ENCODE results near the gene RABGAP1L. TPM values are rescaled to one million over a fixed set of nuclear protein-coding genes. Genes with fewer than 3 reads are reported as not detected.

The RABGAP1L gene
- total RNA-seq, 1 experiment from 2014 or later = 29.3 TPM

DNA sequence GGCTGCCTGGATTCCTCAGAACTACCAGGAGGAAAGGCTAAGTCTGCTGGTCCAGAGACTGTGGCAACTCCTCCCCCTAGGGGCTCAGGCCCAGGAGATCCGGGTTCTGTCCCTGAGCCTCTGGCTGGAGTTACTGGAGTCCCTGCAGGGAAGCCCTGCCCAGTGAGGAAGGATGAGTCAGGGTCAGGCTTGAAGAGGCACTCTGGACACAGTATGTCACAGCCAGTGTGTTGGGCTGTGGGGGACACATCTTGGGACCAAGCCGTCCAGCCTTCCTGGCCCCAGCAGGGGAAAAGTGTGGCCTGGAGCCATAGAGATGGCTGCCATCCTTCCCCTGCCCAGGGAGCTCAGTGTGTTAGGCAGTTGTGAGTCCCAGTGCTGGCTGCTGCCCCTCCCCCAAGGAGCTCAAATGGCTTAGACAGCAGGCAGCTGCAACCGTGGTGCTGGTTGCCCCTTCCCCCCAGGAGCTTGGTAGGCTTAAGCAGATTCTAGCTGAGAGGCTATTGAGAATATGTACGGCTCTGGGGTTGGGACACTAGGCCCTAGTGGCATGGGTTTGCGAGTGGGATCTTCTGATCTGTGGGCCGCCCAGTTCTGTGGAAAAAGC is 28.2 kb upstream of the RABGAP1L start:
- DNase-seq (ENCODE audit: low read depth, low spot score) (no peak), ATAC-seq (no peak)
- H4K20me1 ChIP-seq (ENCODE audit: insufficient read depth) = no peaks in the 10 kb centered on the region
- intact Hi-C loops (cut with micrococcal nuclease) = no loop called here
- POLR2A ChIA-PET = no interaction called here
- H3K79me2 ChIP-seq (ENCODE audit: insufficient read depth, low read length) = no peaks in the 10 kb centered on the region
- no peaks in the 10 kb centered on the region for H3K9me3 ChIP-seq (ENCODE audit: control insufficient read depth in 1 of 2, insufficient read depth in 1 of 2, low read depth in 1 of 2, low read length in 2 of 2)
- no peaks in the 10 kb centered on the region for H3K9me2 ChIP-seq (ENCODE audit: insufficient read depth)
- no peak overlapping the region for H3K27ac ChIP-seq (ENCODE audit: low read depth, low read length)
- H2AFZ ChIP-seq (ENCODE audit: low read depth, low read length, poor library complexity, severe bottlenecking) = no peak overlapping the region
- H3K36me3 ChIP-seq (ENCODE audit: control insufficient read depth in 1 of 2, insufficient read depth in 2 of 2, low read length in 2 of 2) = no peaks in the 10 kb centered on the region
- no peaks in the 10 kb centered on the region for H3K4me1 ChIP-seq (ENCODE audit: control insufficient read depth in 1 of 2, insufficient read depth in 2 of 2, low read length in 2 of 2)
- RAD21 ChIA-PET (ENCODE audit: low non-redundant PET in 1 of 2, low total read pairs in 2 of 2, uncharacterized antibody in 2 of 2, unreplicated experiment in 2 of 2) = no interaction called here
- BruUV-seq (replicated peaks) = no TSS peak
- no peak overlapping the region for H3K4me2 ChIP-seq (ENCODE audit: low read length)
- no peak overlapping the region for H3K9ac ChIP-seq (ENCODE audit: low read length)
- H3K27me3 ChIP-seq (ENCODE audit: insufficient read depth, low read length) = no peaks in the 10 kb centered on the region
- no peak overlapping the region for H3K4me3 ChIP-seq (replicated peaks in 1 of 2; ENCODE audit: low read depth in 1 of 2, low read length in 2 of 2)
- CTCF ChIA-PET = no interaction called here
- TF ChIP-seq JUND (IDR thresholded peaks at IDR 0.05) (no peak), CEBPB (IDR thresholded peaks at IDR 0.05; ENCODE audit: low read depth) (no peak), CBX3 (IDR thresholded peaks at IDR 0.05; ENCODE audit: low read depth) (no peak), POLR2A (IDR thresholded peaks at IDR 0.05; ENCODE audit: borderline replicate concordance, extremely low read depth, insufficient read depth, insufficient read length) (no peak), SRF (IDR thresholded peaks at IDR 0.05; ENCODE audit: low read depth) (no peak)
- TF ChIP-seq, protein P1, sequence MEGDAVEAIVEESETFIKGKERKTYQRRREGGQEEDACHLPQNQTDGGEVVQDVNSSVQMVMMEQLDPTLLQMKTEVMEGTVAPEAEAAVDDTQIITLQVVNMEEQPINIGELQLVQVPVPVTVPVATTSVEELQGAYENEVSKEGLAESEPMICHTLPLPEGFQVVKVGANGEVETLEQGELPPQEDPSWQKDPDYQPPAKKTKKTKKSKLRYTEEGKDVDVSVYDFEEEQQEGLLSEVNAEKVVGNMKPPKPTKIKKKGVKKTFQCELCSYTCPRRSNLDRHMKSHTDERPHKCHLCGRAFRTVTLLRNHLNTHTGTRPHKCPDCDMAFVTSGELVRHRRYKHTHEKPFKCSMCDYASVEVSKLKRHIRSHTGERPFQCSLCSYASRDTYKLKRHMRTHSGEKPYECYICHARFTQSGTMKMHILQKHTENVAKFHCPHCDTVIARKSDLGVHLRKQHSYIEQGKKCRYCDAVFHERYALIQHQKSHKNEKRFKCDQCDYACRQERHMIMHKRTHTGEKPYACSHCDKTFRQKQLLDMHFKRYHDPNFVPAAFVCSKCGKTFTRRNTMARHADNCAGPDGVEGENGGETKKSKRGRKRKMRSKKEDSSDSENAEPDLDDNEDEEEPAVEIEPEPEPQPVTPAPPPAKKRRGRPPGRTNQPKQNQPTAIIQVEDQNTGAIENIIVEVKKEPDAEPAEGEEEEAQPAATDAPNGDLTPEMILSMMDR (IDR thresholded peaks at IDR 0.05 in 2 of 3, conservative IDR thresholded peaks at IDR 0.05 in 1 of 3; ENCODE audit: borderline replicate concordance in 1 of 3, insufficient read depth in 1 of 3, low read depth in 2 of 3, low read length in 2 of 3) = no peak
- TF ChIP-seq, protein P2, sequence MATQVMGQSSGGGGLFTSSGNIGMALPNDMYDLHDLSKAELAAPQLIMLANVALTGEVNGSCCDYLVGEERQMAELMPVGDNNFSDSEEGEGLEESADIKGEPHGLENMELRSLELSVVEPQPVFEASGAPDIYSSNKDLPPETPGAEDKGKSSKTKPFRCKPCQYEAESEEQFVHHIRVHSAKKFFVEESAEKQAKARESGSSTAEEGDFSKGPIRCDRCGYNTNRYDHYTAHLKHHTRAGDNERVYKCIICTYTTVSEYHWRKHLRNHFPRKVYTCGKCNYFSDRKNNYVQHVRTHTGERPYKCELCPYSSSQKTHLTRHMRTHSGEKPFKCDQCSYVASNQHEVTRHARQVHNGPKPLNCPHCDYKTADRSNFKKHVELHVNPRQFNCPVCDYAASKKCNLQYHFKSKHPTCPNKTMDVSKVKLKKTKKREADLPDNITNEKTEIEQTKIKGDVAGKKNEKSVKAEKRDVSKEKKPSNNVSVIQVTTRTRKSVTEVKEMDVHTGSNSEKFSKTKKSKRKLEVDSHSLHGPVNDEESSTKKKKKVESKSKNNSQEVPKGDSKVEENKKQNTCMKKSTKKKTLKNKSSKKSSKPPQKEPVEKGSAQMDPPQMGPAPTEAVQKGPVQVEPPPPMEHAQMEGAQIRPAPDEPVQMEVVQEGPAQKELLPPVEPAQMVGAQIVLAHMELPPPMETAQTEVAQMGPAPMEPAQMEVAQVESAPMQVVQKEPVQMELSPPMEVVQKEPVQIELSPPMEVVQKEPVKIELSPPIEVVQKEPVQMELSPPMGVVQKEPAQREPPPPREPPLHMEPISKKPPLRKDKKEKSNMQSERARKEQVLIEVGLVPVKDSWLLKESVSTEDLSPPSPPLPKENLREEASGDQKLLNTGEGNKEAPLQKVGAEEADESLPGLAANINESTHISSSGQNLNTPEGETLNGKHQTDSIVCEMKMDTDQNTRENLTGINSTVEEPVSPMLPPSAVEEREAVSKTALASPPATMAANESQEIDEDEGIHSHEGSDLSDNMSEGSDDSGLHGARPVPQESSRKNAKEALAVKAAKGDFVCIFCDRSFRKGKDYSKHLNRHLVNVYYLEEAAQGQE (IDR thresholded peaks at IDR 0.05; ENCODE audit: low read depth) = no peak

All from HCT116 (cell line).